ENCODE results near the gene SGCA.

Gene SGCA

DNA sequence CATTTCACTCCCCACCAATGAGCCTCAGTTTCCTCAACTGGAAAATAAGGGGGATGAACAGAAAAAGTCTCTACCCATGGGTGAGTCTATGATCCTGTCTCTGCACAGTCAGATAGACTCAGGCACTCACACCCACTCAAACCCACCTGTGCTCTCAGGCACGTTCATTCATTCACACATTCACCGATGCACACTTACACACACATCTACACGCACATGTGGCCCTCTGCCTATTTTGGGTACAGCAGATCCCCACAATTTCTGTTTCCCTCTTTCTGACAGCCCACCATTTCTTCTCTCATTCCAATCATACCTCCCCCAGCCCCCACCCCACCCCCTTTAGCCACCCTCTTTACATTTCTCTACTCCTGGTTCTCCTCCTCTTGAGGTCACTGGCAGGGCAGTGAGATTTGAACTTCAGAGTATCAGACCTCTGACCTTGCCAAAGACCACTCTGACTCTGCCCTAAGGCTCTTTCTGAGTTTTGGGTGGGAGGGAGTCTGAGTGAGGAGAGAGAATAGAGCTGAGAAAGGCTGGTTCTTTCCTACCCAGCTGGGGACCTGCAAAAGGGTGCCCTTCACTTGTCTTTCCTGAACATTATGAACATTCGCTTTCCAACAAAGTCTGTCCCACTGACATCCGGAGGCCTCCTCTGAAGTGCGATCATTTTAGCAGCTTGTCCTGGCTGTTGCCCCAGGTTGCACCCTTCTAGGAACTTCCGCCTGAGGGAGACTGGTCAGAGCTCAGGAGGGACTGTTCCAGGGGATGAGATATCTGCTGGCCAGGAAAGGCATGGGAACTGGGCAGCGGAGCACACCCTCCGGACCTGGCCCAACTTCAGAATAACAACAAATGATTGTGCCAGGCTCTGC is 45.7 kb downstream of the SGCA start:
- no peak for TF ChIP-seq EZH2 (IDR thresholded peaks at IDR 0.05; ENCODE audit: borderline replicate concordance, low read length)
- TF ChIP-seq, protein P1, sequence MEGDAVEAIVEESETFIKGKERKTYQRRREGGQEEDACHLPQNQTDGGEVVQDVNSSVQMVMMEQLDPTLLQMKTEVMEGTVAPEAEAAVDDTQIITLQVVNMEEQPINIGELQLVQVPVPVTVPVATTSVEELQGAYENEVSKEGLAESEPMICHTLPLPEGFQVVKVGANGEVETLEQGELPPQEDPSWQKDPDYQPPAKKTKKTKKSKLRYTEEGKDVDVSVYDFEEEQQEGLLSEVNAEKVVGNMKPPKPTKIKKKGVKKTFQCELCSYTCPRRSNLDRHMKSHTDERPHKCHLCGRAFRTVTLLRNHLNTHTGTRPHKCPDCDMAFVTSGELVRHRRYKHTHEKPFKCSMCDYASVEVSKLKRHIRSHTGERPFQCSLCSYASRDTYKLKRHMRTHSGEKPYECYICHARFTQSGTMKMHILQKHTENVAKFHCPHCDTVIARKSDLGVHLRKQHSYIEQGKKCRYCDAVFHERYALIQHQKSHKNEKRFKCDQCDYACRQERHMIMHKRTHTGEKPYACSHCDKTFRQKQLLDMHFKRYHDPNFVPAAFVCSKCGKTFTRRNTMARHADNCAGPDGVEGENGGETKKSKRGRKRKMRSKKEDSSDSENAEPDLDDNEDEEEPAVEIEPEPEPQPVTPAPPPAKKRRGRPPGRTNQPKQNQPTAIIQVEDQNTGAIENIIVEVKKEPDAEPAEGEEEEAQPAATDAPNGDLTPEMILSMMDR (IDR thresholded peaks at IDR 0.05; ENCODE audit: low read length) = no peak
- Histone ChIP-seq H3K27ac (ENCODE audit: low read depth, low read length, poor library complexity, severe bottlenecking) (no peak overlapping the region), H3K79me2 (ENCODE audit: insufficient read depth, low read length) (no peaks in the 10 kb centered on the region), H2AFZ (ENCODE audit: low read length) (no peak overlapping the region), H3K4me3 (ENCODE audit: low read depth, low read length, poor library complexity, severe bottlenecking) (no peak overlapping the region), H3F3A (ENCODE audit: insufficient read depth, low read length) (no peaks in the 10 kb centered on the region), H4K20me1 (ENCODE audit: insufficient read depth, low read length) (no peaks in the 10 kb centered on the region), H3K4me1 (ENCODE audit: insufficient read depth, low read length, severe bottlenecking) (no peaks in the 10 kb centered on the region), H3K9me2 (ENCODE audit: low read depth, low read length) (no peaks in the 10 kb centered on the region), H3K36me3 (ENCODE audit: insufficient read depth, low read length) (no peaks in the 10 kb centered on the region), H3K27me3 (ENCODE audit: insufficient read depth, low read length) (peaks cover 4% of the 10 kb centered on the region; the same call in 1 of the 2 replicates), H3K9ac (ENCODE audit: low read length) (no peak overlapping the region), H3K9me3 (ENCODE audit: low read length) (no peaks in the 10 kb centered on the region), H3K4me2 (ENCODE audit: low read length) (no peak overlapping the region)

DNA sequence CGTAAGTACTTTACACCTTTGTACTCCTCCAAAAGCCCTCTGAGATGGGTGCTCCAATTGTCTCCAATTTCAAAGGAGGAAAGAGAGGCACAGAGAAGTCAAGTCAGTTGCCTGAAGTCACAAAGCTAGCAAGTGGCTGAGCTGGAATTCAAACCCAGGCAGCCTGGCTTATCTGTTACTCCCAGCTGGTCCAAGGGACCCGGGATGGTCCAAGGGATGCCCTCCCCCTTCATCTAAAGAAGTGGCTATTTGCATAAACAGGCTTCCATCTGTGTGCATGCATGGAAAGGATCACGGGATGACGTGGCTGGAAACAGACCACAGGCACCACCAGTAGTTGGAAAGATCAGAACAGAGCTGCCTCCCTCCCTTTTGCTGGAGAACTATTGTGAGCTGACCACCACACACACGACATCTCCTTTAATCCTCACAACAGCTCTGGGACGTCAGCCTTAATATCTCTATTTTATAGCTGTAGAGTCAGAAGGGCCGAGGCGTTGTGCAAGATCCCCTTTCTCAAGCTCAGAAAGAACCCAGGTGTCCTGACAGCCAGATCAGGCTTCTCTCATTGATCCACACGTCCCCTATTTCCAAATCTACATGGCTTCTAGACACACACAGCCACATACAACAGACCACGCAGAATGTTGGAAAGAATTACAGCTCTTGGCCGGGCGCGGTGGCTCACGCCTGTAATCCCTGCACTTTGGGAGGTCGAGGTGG is 46.5 kb downstream of the SGCA start:
- Histone ChIP-seq H3K9ac (ENCODE audit: low read length) (no peak overlapping the region), H2AFZ (ENCODE audit: low read length) (no peak overlapping the region), H3K4me1 (ENCODE audit: insufficient read depth, low read length, severe bottlenecking) (no peaks in the 10 kb centered on the region)

More for the DNA sequence above, 46.5 kb downstream of the SGCA start:
- H3K9me2 ChIP-seq (ENCODE audit: low read depth, low read length) = no peaks in the 10 kb centered on the region
- H3K79me2 ChIP-seq (ENCODE audit: insufficient read depth, low read length) = no peaks in the 10 kb centered on the region
- H3K27me3 ChIP-seq (ENCODE audit: insufficient read depth, low read length) = peaks cover 4% of the 10 kb centered on the region; the same call in 1 of the 2 replicates
- H3K27ac ChIP-seq (ENCODE audit: low read depth, low read length, poor library complexity, severe bottlenecking) = no peak overlapping the region
- H3K36me3 ChIP-seq (ENCODE audit: insufficient read depth, low read length) = no peaks in the 10 kb centered on the region
- no peaks in the 10 kb centered on the region for H3K9me3 ChIP-seq (ENCODE audit: low read length)
- no peak overlapping the region for H3K4me3 ChIP-seq (ENCODE audit: low read depth, low read length, poor library complexity, severe bottlenecking)
- no peaks in the 10 kb centered on the region for H4K20me1 ChIP-seq (ENCODE audit: insufficient read depth, low read length)
- H3F3A ChIP-seq (ENCODE audit: insufficient read depth, low read length) = no peaks in the 10 kb centered on the region
- TF ChIP-seq, protein P1 (IDR thresholded peaks at IDR 0.05; ENCODE audit: low read length) = no peak
- no peak for TF ChIP-seq EZH2 (IDR thresholded peaks at IDR 0.05; ENCODE audit: borderline replicate concordance, low read length)
- no peak overlapping the region for H3K4me2 ChIP-seq (ENCODE audit: low read length)
